Choroid plexus epithelial cell (primary cell): Measurements from ENCODE around the gene BLACAT1.

Experiments used
- DNase-seq: peaks from one replicate; pipeline ENCODE4 v3.0.0-alpha.2; 2010; ENCODE audit warnings: low read depth
- H3K4me3 ChIP-seq: 2 replicates; pipeline ENCODE4 v1.5.1; 2011; ENCODE audit warnings: low read depth, mild to moderate bottlenecking, control low read depth, low read length, moderate library complexity
- TF ChIP-seq, protein P1 (sequence below): conservative IDR thresholded peaks from 2 replicates; pipeline ENCODE4 v1.5.1; 2011; ENCODE audit warnings: low read depth, mild to moderate bottlenecking, control low read depth, inconsistent platforms, low read length, moderate library complexity

Gene BLACAT1

DNA sequence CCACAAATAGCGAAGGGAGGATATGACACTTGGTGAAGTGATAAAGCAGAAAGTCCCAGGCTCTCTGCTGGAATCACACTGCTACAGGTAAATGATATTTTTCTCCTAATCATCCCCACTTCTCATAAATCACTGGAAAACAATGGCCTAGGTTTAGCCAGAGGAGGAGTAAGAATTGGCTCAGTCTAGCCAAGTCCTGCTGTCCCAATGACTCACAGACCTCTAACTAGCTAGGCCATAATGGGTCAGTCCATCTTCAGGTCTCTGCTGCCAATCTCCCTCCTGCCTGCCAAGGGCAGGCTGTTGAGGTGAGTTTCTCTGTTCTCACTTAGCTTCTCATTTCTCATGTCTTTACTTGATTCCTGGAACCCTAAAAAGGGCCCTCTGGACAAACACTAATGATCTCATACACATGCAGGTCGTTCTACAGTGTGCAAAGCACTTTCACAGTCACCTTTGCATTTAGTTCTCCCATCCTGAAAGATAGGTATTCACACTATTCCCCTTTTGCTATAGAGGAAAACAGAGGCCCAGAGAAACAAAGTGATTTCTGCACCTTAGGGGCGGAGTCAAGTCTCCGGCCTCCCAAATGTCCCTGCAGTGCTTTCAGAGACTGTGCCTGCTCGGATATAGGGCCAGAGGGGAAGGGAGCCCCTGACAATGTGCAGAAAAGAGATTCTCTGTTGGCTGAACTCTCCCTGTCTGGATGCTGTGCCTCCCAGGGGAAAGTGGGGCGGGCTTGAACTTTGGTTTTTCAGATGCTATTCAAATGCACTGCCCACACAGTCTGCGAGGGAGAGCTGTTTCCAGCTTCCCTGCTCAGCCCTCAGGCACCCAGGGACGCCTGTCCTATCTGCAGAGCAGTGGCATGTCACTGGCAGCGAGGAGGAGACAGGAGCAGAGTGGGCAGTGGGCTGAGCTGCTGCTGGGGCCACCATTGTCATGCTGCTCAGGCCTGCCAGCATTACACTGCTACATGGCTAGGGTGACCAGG lies 44.7 kb upstream of the BLACAT1 start:
- TF ChIP-seq, protein P1, sequence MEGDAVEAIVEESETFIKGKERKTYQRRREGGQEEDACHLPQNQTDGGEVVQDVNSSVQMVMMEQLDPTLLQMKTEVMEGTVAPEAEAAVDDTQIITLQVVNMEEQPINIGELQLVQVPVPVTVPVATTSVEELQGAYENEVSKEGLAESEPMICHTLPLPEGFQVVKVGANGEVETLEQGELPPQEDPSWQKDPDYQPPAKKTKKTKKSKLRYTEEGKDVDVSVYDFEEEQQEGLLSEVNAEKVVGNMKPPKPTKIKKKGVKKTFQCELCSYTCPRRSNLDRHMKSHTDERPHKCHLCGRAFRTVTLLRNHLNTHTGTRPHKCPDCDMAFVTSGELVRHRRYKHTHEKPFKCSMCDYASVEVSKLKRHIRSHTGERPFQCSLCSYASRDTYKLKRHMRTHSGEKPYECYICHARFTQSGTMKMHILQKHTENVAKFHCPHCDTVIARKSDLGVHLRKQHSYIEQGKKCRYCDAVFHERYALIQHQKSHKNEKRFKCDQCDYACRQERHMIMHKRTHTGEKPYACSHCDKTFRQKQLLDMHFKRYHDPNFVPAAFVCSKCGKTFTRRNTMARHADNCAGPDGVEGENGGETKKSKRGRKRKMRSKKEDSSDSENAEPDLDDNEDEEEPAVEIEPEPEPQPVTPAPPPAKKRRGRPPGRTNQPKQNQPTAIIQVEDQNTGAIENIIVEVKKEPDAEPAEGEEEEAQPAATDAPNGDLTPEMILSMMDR = no peak
- no peak overlapping the region for H3K4me3 ChIP-seq
- no peak for DNase-seq

DNA sequence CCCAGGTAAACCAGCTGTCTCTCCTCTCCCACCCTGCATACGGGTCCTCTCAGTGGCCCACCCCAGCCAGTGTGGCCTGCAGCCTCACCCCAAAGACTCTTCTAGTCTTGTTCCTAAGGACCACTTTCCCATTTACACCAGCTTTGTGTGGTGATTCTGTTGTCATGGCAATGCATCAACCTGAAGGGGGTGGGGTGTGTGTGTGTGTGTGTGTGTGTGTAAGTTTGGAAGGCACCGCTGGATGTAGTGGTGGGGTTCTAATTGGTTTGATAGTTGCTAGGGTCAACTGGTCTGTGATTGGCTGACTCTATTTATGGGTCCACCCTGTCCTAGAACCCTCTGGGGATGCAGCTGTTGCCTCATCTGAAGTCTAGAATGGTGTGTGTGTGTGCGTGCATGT lies 43.9 kb upstream of the BLACAT1 start:
- no peak overlapping the region for H3K4me3 ChIP-seq
- TF ChIP-seq, protein P1 = no peak
- DNase-seq = no peak

DNA sequence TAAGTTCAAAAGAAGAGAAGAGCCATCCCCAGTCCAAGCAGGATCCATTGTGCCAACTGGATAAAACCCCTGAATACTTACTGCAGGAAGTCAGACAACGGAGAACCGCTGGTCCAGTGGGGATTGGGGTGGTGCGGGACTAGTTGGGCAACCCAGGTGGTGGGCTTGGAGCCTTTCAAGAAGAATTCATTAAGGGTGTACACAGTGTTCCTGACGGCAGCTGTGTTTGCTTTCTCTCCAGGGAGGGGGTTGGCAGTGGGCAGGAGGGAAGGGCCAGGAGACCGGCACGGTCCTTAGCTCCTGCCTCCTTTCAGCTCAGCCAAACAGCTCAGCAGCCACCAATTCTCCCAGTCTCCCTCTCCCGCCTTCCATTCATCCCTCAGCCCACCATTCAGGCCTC lies 41.5 kb upstream of the BLACAT1 start:
- TF ChIP-seq, protein P1 = no peak
- no peak overlapping the region for H3K4me3 ChIP-seq
- no peak for DNase-seq

DNA sequence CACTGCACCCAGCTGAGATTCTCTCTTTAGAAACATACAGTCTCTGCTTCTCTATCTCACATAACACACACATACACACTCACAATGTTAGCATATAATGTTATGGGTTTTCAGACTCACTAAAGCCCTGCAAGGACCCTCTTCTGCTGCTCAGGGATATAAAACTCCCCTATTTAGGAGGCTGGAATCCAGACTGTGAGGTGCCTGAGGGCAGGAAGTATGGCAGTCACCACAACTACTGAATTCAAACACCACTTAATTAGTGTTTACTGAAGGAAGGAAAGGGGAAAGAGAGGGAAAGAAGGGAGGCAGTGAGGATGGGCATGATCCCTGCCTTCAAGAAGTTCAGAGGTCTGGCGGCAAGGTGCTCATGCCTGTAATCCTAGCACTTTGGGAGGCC lies 40.8 kb upstream of the BLACAT1 start:
- no peak for DNase-seq
- TF ChIP-seq, protein P1 = no peak

DNA sequence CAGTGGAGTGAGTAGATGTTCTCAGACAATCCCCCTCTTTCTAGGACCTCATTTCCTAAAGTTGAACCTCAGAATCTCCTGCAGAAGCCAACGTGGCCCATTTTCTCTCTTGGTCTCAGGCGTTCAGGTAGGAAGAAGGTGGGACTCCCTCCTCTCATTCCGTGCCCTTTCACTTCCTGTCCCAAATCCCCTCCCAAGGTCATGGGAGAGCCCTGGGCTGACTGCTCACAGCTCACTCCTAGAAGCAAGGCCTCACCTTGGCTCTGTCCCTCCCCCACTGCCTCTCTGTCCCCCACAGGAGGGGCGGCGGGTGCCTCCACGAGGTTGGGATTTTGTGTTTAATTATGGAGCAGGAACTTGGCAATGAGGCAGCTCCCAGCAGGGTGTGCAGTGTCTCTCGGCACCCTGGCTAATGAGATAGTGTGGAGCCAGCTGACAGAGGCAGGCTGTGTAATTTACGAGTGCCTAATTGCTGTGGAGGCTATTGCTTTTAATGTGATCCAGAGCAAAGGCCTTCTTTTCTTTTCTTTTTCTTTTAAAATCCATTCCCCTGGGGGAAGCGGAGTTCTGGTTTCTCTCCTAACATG lies 39.5 kb upstream of the BLACAT1 start:
- no peak for DNase-seq
- no peak overlapping the region for H3K4me3 ChIP-seq
- TF ChIP-seq, protein P1 = no peak

More for the DNA sequence above, 40.8 kb upstream of the BLACAT1 start:
- no peak overlapping the region for H3K4me3 ChIP-seq

DNA sequence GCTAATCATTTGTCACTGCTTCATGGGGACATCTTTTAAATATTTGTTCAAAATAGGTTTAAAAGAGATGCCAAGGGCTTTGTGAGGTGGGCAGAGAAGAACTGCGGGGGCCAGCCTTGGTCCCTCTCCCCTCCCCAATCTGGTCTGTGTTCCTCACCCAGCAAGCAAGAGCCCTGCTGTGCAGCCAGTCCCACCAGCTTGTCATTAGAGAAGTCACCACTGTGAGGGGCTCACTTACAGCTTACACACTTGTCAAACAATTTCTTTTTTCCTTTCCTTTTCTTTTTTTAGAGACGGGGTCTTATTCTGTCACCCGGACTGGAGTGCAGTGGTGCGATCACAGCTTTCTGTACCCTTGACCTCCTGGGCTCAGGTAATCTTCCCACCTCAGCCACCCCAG lies 38.3 kb upstream of the BLACAT1 start:
- DNase-seq = no peak
- TF ChIP-seq, protein P1 = no peak

More for the DNA sequence above, 38.3 kb upstream of the BLACAT1 start:
- no peak overlapping the region for H3K4me3 ChIP-seq
